GM19455 (cell line): Measurements from ENCODE around the gene GATA3.

Source experiments
- ATAC-seq: cut with Tn5 transposase; IDR thresholded peaks from one replicate; pipeline ENCODE4 v1.9.1; 2021; ENCODE audit not compliant: unreplicated experiment

GATA3 gene

GRCh38 chr10:8063128-8063908 is 8.8 kb downstream of the GATA3 start:
- no peak for ATAC-seq

- no peak for ATAC-seq
These were observed 9.4 kb downstream of the GATA3 start for GRCh38 chr10:8063935-8064334.

- no peak for ATAC-seq
These were observed 9.9 kb downstream of the GATA3 start for GRCh38 chr10:8064436-8064835.

GRCh38 chr10:8065651-8066050 is 11.2 kb downstream of the GATA3 start:
- ATAC-seq = no peak

- no peak for ATAC-seq
These were observed 11.6 kb downstream of the GATA3 start for GRCh38 chr10:8066124-8066523.

GRCh38 chr10:8066797-8067196 is 12.3 kb downstream of the GATA3 start:
- no peak for ATAC-seq

- no peak for ATAC-seq
These were observed 14.6 kb downstream of the GATA3 start for GRCh38 chr10:8069108-8069507.

GRCh38 chr10:8069627-8070026 is 15.1 kb downstream of the GATA3 start:
- ATAC-seq = no peak

- no peak for ATAC-seq
These were observed 16.0 kb downstream of the GATA3 start for GRCh38 chr10:8070440-8070839.

GRCh38 chr10:8071006-8071405 is 16.5 kb downstream of the GATA3 start:
- ATAC-seq = no peak

GRCh38 chr10:8071666-8072065 is 17.2 kb downstream of the GATA3 start:
- no peak for ATAC-seq

GRCh38 chr10:8072211-8072610 is 17.7 kb downstream of the GATA3 start:
- no peak for ATAC-seq

- no peak for ATAC-seq
These were observed 19.4 kb downstream of the GATA3 start for GRCh38 chr10:8073691-8074416.

GRCh38 chr10:8074881-8075280 is 20.4 kb downstream of the GATA3 start:
- no peak for ATAC-seq

- no peak for ATAC-seq
These were observed 21.1 kb downstream of the GATA3 start for GRCh38 chr10:8075282-8076260.

GRCh38 chr10:8076933-8077332 is 22.4 kb downstream of the GATA3 start:
- ATAC-seq = no peak

- no peak for ATAC-seq
These were observed 23.5 kb downstream of the GATA3 start for GRCh38 chr10:8078027-8078426.

GRCh38 chr10:8079126-8079525 is 24.6 kb downstream of the GATA3 start:
- no peak for ATAC-seq

GRCh38 chr10:8084799-8085198 is 30.3 kb downstream of the GATA3 start:
- no peak for ATAC-seq

- no peak for ATAC-seq
These were observed 30.8 kb downstream of the GATA3 start for GRCh38 chr10:8085251-8085650.

- ATAC-seq = no peak
These were observed 31.8 kb downstream of the GATA3 start for GRCh38 chr10:8086315-8086714.
